ENCODE measurements around the gene ARFRP1.

ARFRP1 gene

DNA sequence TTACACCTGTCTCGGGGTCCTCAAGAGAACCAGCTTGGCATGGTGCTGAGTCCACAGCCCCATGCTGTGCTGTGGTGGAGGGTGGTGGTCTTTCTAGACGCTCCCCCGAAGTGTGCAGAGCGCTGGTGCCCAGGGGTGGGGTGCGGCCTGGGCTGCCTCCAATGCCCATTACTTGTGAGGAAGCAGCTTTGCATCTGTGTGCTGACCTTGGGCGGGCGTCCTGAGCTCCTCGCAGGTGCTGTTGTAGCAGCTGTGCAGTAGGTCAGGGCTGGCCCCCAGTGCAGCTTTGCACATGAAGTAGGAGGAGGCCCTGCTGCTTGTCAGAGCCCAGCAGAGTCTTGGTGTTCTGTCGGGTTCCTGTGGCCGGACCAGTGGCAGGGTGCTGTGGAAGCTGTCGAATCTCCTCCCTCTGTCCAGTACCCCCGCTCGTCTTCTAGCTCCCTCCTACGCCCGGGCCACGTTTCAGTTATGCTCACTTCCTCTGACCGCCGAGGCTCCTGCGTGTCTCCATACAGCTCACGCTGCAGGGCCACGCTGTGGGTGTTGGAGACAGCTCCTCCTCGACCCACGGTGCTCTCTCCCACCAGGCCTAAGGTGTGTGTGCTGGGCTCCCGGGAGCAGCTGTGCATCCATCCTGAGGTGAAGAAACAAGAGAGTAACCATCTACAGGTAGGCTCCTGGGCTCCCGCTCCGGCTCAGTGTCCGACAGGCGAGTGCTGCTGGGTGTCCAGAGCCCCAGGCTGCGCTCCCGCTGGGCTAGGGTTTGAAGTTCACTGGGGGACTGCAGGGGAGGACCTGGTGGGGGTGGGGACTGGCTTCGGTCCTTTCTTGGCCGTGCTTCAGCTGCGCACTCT lies 45.6 kb downstream of the ARFRP1 start:
- TF ChIP-seq, protein P1, sequence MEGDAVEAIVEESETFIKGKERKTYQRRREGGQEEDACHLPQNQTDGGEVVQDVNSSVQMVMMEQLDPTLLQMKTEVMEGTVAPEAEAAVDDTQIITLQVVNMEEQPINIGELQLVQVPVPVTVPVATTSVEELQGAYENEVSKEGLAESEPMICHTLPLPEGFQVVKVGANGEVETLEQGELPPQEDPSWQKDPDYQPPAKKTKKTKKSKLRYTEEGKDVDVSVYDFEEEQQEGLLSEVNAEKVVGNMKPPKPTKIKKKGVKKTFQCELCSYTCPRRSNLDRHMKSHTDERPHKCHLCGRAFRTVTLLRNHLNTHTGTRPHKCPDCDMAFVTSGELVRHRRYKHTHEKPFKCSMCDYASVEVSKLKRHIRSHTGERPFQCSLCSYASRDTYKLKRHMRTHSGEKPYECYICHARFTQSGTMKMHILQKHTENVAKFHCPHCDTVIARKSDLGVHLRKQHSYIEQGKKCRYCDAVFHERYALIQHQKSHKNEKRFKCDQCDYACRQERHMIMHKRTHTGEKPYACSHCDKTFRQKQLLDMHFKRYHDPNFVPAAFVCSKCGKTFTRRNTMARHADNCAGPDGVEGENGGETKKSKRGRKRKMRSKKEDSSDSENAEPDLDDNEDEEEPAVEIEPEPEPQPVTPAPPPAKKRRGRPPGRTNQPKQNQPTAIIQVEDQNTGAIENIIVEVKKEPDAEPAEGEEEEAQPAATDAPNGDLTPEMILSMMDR (IDR thresholded peaks at IDR 0.05): no peak

DNA sequence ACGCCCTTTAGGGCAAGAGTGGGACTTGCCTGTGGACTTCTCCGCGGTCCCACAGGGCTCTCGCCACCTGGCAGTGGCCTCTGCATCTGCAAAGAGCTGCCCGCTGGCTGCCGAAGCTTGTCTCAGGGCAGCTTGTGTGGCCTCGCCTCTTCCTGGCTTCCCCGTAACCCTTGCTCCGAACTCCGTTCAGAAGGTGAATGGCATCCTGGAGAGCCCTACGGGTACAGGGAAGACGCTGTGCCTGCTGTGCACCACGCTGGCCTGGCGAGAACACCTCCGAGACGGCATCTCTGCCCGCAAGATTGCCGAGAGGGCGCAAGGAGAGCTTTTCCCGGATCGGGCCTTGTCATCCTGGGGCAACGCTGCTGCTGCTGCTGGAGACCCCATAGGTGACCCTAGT lies 46.7 kb downstream of the ARFRP1 start:
- TF ChIP-seq, protein P1 (IDR thresholded peaks at IDR 0.05): no peak

DNA sequence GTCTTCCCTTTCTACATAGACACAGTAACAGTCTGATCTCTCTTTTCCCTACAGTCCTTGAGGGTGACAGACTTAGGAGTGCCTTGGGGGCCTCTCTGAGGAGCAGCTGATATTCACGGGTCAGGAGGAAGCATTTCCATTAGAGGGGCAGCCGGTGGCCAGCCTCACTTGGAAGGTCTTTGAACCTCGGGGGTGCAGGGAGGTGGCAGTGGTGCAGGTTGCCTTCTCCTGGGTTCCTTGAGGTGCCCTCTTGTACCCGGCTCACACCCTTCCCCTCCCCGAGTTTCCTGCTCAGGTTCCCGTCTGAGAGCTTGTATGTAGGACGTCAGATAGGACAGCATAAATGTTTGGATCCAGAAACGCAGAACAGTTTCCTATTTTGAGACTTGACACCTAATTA lies 47.2 kb downstream of the ARFRP1 start:
- TF ChIP-seq, protein P1 (IDR thresholded peaks at IDR 0.05): no peak

DNA sequence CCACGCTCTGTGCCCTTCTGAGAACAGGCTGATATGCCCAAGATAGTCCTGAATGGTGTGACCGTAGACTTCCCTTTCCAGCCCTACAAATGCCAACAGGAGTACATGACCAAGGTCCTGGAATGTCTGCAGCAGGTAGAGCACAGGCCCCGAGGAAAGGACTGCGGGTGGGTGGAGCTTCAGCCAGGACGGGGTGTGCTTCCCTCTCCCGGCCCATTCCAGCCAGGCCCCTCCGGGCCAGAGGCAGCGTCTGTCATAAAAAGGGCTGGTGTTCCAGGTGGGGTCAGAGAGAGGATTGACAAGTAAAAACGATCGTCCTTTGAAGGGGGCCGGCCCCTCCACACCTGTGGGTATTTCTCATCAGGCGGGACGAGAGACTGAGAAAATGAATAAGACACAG lies 48.4 kb downstream of the ARFRP1 start:
- TF ChIP-seq, protein P1 (IDR thresholded peaks at IDR 0.05): no peak

DNA sequence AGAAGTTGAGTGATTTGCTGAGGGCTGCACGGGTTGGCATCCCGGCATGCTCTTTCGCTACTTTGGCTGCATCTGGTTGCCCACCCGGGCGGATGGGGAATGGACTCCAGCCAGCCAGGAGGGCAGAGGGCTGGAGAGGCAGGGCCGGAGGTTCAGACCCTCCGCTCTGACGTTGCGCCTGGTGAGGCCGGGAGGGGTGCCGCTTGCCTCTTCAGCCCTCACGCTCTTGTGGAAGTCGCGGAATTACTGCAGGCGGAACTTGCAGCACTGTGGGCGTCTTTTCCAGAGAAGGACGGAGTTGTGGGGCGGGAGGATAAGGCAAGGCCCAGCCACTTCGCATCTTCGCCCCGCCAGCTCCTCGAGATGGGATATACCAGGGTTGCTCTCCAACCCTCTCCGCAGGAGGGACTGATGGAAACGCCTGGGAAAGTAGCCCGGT lies 49.0 kb downstream of the ARFRP1 start:
- TF ChIP-seq, protein P1 (IDR thresholded peaks at IDR 0.05): no peak

DNA sequence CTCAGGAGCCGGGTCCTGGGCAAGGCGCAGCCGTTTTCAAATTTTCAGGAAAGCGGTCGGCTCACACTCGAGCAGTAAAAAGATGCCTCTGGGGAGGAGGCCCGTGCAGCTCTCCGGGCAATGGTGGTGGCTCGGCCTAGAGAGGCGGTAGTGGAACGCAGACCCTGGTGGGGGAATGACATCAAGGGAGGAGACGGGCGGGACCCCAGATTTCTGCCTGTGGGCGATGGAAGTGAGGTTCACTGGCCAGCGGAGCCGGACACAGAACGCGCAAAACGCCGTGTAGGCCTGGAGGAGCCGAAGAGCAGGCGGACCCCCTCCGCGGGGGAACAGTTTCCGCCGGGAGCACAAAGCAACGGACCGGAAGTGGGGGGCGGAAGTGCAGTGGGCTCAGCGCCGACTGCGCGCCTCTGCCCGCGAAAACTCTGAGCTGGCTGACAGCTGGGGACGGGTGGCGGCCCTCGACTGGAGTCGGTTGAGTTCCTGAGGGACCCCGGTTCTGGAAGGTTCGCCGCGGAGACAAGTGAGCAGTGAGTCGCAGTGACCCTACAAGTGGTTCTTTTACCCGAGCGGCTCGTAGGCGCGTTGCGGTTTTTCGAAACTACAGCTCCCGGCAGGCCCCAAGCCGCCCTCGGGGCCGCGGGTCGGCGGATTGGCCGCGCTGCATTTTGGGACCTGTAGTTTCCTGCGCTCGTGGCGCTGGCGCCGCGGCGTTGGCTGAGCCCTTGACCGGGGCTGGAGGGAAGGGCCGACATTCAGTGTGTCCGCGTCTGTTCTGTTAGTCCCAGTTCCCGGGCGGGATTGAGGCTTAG lies 49.6 kb downstream of the ARFRP1 start, which contains the start of gene RTEL1:
RTEL1 (plus strand) TSS at position 376 of the 812 bp plus-strand sequence. CDS start 1,091 bp downstream, outside the sequence.
- TF ChIP-seq, protein P1 (IDR thresholded peaks at IDR 0.05): no peak

DNA sequence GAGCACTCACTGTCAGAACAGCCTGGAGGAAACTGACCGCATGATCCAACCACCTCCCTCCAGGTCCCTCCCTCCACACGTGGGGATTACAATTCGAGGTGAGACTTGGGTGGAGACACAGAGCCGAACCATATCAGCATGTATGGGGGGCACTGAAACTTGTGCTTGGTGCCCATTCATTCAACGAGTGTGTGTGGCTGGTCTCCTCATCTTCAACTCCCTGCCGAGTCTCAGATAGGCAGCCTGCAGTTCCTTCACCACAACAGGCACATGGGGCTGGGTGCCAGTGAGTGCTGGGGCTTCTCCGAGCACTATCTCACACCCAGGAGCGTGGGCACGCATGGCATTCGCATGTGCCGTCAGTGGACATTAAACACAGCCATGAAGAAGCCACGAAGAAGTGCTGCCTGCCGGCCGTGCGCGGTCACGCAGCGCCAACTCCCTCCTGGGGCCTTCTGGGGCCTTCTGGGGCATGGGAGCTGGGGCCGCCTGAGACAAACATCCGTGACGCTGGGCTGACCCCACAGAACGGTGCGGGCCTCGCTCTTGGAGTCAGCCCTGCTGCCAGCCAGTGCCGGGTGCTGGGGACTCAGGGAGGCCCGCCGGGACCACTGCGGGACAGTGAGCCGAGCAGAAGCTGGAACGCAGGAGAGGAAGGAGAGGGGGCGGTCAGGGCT lies 50.4 kb downstream of the ARFRP1 start:
- TF ChIP-seq, protein P1 (IDR thresholded peaks at IDR 0.05): no peak

All from LNCAP (cell line).